Measurements from ENCODE around the gene BTBD9. TPM values are rescaled to one million over a fixed set of nuclear protein-coding genes. Genes with fewer than 3 reads are reported as not detected.

Gene BTBD9
- total and polyA plus RNA-seq, 2 donors (not counting 3 experiments of a cell fraction or from before 2014, with no cell fraction given), result 4.9 to 15.0 TPM

- no peak overlapping the region for H3K4me3 ChIP-seq (replicated peaks in 1 of 3; ENCODE audit: insufficient read depth in 1 of 3, low read depth in 1 of 3, low read length in 3 of 3)
- no peak overlapping the region for H2AFZ ChIP-seq (ENCODE audit: low read depth, low read length)
- H3K9ac ChIP-seq (replicated peaks; ENCODE audit: extremely low read depth, insufficient read depth, low read length), result no peak overlapping the region
- H3K4me1 ChIP-seq (ENCODE audit: control insufficient read depth, extremely low read depth, insufficient read depth, low read length), result no peaks in the 10 kb centered on the region
- no peaks in the 10 kb centered on the region for H3K27me3 ChIP-seq (ENCODE audit: control insufficient read depth in 2 of 2, insufficient read depth in 2 of 2, low read length in 2 of 2)
- H3K79me2 ChIP-seq (ENCODE audit: control insufficient read depth, insufficient read depth, low read length), result no peaks in the 10 kb centered on the region
- H3K4me2 ChIP-seq (ENCODE audit: insufficient read depth, low read length), result no peak overlapping the region
- POLR2A ChIA-PET, result no interaction called here
- no peak for FAIRE-seq
- H3K27ac ChIP-seq (ENCODE audit: insufficient read depth, low read depth, low read length), result no peak overlapping the region
- no TSS peak for BruUV-seq (replicated peaks)
- TF ChIP-seq JUN (IDR thresholded peaks at IDR 0.05; ENCODE audit: borderline replicate concordance, insufficient read depth, insufficient read length, low read depth) (no peak), MYC (IDR thresholded peaks at IDR 0.05; ENCODE audit: low read depth, low read length) (no peak)
- intact Hi-C loops (cut with micrococcal nuclease) (no loop called here), dilution Hi-C loops (cut with MboI; ENCODE audit: extremely low pct_ligation_motif_present, low sequenced_read_pairs) (no loop called here)
- no peaks in the 10 kb centered on the region for H3K36me3 ChIP-seq (ENCODE audit: control insufficient read depth in 2 of 2, extremely low read depth in 1 of 2, insufficient read depth in 2 of 2, low read length in 2 of 2)
- no peaks in the 10 kb centered on the region for H3K9me3 ChIP-seq (replicated peaks; ENCODE audit: control insufficient read depth, insufficient read depth, low read length)
- no peak for DNase-seq (ENCODE audit: low read depth, low spot score)
- no peaks in the 10 kb centered on the region for H4K20me1 ChIP-seq (replicated peaks; ENCODE audit: control insufficient read depth, extremely low read depth, insufficient read depth, low read length)
- H3K9me1 ChIP-seq (replicated peaks; ENCODE audit: control insufficient read depth, extremely low read depth, insufficient read depth, low read length), result no peaks in the 10 kb centered on the region
- CTCF ChIA-PET, result interaction anchor here (1.0 kb wide), 1 partner anchor 376 kb away, joined by 3 read pairs; no protein-coding TSS in a partner anchor
These were observed 472.1 kb downstream of the BTBD9 start for GRCh38 chr6:38167598-38167997.

- DNase-seq (ENCODE audit: low read depth, low spot score), result no peak
- Histone ChIP-seq H3K27me3 (ENCODE audit: control insufficient read depth in 2 of 2, insufficient read depth in 2 of 2, low read length in 2 of 2) (no peaks in the 10 kb centered on the region), H3K9me1 (replicated peaks; ENCODE audit: control insufficient read depth, extremely low read depth, insufficient read depth, low read length) (no peaks in the 10 kb centered on the region), H4K20me1 (replicated peaks; ENCODE audit: control insufficient read depth, extremely low read depth, insufficient read depth, low read length) (no peaks in the 10 kb centered on the region), H3K79me2 (ENCODE audit: control insufficient read depth, insufficient read depth, low read length) (no peaks in the 10 kb centered on the region), H3K9me3 (replicated peaks; ENCODE audit: control insufficient read depth, insufficient read depth, low read length) (no peaks in the 10 kb centered on the region), H3K36me3 (ENCODE audit: control insufficient read depth in 2 of 2, extremely low read depth in 1 of 2, insufficient read depth in 2 of 2, low read length in 2 of 2) (no peaks in the 10 kb centered on the region), H3K27ac (ENCODE audit: insufficient read depth, low read depth, low read length) (no peak overlapping the region), H3K4me1 (ENCODE audit: control insufficient read depth, extremely low read depth, insufficient read depth, low read length) (no peaks in the 10 kb centered on the region), H3K4me2 (ENCODE audit: insufficient read depth, low read length) (no peak overlapping the region), H3K9ac (replicated peaks; ENCODE audit: extremely low read depth, insufficient read depth, low read length) (no peak overlapping the region), H2AFZ (ENCODE audit: low read depth, low read length) (no peak overlapping the region), H3K4me3 (replicated peaks in 1 of 3; ENCODE audit: insufficient read depth in 1 of 3, low read depth in 1 of 3, low read length in 3 of 3) (no peak overlapping the region)
- dilution Hi-C loops (cut with MboI; ENCODE audit: extremely low pct_ligation_motif_present, low sequenced_read_pairs), result no loop called here
- ChIA-PET POLR2A (no interaction called here), CTCF (no interaction called here)
- BruUV-seq (replicated peaks), result no TSS peak
- TF ChIP-seq, protein P1, sequence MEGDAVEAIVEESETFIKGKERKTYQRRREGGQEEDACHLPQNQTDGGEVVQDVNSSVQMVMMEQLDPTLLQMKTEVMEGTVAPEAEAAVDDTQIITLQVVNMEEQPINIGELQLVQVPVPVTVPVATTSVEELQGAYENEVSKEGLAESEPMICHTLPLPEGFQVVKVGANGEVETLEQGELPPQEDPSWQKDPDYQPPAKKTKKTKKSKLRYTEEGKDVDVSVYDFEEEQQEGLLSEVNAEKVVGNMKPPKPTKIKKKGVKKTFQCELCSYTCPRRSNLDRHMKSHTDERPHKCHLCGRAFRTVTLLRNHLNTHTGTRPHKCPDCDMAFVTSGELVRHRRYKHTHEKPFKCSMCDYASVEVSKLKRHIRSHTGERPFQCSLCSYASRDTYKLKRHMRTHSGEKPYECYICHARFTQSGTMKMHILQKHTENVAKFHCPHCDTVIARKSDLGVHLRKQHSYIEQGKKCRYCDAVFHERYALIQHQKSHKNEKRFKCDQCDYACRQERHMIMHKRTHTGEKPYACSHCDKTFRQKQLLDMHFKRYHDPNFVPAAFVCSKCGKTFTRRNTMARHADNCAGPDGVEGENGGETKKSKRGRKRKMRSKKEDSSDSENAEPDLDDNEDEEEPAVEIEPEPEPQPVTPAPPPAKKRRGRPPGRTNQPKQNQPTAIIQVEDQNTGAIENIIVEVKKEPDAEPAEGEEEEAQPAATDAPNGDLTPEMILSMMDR (IDR thresholded peaks at IDR 0.05; ENCODE audit: extremely low read depth in 1 of 2, insufficient read depth in 1 of 2, low read depth in 1 of 2, low read length in 2 of 2), result no peak
- TF ChIP-seq GATA2 (IDR thresholded peaks at IDR 0.05; ENCODE audit: insufficient read depth, insufficient read length, low read depth, low read length) (no peak), MYC (IDR thresholded peaks at IDR 0.05; ENCODE audit: low read depth, low read length) (no peak), JUN (IDR thresholded peaks at IDR 0.05; ENCODE audit: borderline replicate concordance, insufficient read depth, insufficient read length, low read depth) (no peak), MAX (IDR thresholded peaks at IDR 0.05; ENCODE audit: insufficient read depth, insufficient read length) (no peak), EZH2 (IDR thresholded peaks at IDR 0.05; ENCODE audit: borderline replicate concordance, low read depth, low read length, severe bottlenecking) (no peak), FOS (IDR thresholded peaks at IDR 0.05; ENCODE audit: borderline replicate concordance, insufficient read depth, low read length) (no peak), POLR2A (IDR thresholded peaks at IDR 0.05; ENCODE audit: low read depth, low read length) (no peak), POLR2AphosphoS5 (IDR thresholded peaks at IDR 0.05; ENCODE audit: insufficient read depth, low read depth, low read length) (no peak)
- no peak for FAIRE-seq
- intact Hi-C loops (cut with micrococcal nuclease), result no loop called here
These were observed 473.1 kb downstream of the BTBD9 start for GRCh38 chr6:38166411-38167240.

Measured in endothelial cell of umbilical vein (primary cell).